ENCODE results near the gene AGO3.

Gene AGO3

GRCh38 chr1:36070349-36070748 is 139.4 kb downstream of the AGO3 start:
- H3K4me3 ChIP-seq (ENCODE audit: low read depth, low read length) = no peak overlapping the region
- no peak for DNase-seq
- H3K36me3 ChIP-seq = no peaks in the 10 kb centered on the region
- TF ChIP-seq, protein P1, sequence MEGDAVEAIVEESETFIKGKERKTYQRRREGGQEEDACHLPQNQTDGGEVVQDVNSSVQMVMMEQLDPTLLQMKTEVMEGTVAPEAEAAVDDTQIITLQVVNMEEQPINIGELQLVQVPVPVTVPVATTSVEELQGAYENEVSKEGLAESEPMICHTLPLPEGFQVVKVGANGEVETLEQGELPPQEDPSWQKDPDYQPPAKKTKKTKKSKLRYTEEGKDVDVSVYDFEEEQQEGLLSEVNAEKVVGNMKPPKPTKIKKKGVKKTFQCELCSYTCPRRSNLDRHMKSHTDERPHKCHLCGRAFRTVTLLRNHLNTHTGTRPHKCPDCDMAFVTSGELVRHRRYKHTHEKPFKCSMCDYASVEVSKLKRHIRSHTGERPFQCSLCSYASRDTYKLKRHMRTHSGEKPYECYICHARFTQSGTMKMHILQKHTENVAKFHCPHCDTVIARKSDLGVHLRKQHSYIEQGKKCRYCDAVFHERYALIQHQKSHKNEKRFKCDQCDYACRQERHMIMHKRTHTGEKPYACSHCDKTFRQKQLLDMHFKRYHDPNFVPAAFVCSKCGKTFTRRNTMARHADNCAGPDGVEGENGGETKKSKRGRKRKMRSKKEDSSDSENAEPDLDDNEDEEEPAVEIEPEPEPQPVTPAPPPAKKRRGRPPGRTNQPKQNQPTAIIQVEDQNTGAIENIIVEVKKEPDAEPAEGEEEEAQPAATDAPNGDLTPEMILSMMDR (IDR thresholded peaks at IDR 0.05; ENCODE audit: low read depth, low read length) = no peak
- no peaks in the 10 kb centered on the region for H3K27me3 ChIP-seq
- H3K9me3 ChIP-seq = no peaks in the 10 kb centered on the region
- no peaks in the 10 kb centered on the region for H3K4me1 ChIP-seq

GRCh38 chr1:36076979-36077573 is 146.2 kb downstream of the AGO3 start:
- TF ChIP-seq, protein P1 (IDR thresholded peaks at IDR 0.05; ENCODE audit: low read depth, low read length) = no peak
- no peaks in the 10 kb centered on the region for H3K27me3 ChIP-seq
- H3K4me3 ChIP-seq (ENCODE audit: low read depth, low read length) = no peak overlapping the region
- no peaks in the 10 kb centered on the region for H3K4me1 ChIP-seq
- no peaks in the 10 kb centered on the region for H3K36me3 ChIP-seq
- no peak for DNase-seq
- H3K9me3 ChIP-seq = no peaks in the 10 kb centered on the region

GRCh38 chr1:36080236-36080635 is 149.3 kb downstream of the AGO3 start:
- Histone ChIP-seq H3K36me3 (no peaks in the 10 kb centered on the region), H3K4me3 (ENCODE audit: low read depth, low read length) (no peak overlapping the region), H3K4me1 (no peaks in the 10 kb centered on the region), H3K9me3 (no peaks in the 10 kb centered on the region), H3K27me3 (no peaks in the 10 kb centered on the region)
- TF ChIP-seq, protein P1 (IDR thresholded peaks at IDR 0.05; ENCODE audit: low read depth, low read length) = no peak
- no peak for DNase-seq

DNA sequence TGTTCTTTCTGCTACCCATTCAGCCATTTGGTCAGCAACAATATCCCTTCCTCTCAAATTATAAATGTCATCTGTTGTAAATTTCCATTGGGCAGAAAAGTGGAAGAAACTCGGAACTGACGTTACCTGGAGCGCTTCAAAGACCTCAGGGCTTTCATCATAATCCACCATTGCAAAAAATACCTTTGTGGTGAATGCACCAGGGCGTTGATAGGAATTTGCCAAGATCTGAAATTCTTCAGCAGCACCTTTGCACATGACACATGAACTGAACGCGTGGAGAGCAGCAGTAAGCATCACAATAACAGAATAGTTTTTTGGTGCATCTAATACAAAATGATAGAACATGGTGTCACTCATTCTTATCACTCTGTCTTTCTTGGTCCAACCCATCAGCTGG is 149.9 kb downstream of the AGO3 start:
- Histone ChIP-seq H3K27me3 (no peaks in the 10 kb centered on the region), H3K4me1 (no peaks in the 10 kb centered on the region), H3K36me3 (no peaks in the 10 kb centered on the region), H3K4me3 (ENCODE audit: low read depth, low read length) (no peak overlapping the region), H3K9me3 (no peaks in the 10 kb centered on the region)
- no peak for DNase-seq
- TF ChIP-seq, protein P1 (IDR thresholded peaks at IDR 0.05; ENCODE audit: low read depth, low read length) = no peak

- DNase-seq = no peak
- Histone ChIP-seq H3K9me3 (no peaks in the 10 kb centered on the region), H3K36me3 (no peaks in the 10 kb centered on the region), H3K4me3 (ENCODE audit: low read depth, low read length) (no peak overlapping the region), H3K27me3 (no peaks in the 10 kb centered on the region), H3K4me1 (no peaks in the 10 kb centered on the region)
- TF ChIP-seq, protein P1 (IDR thresholded peaks at IDR 0.05; ENCODE audit: low read depth, low read length) = no peak
These were observed 151.1 kb downstream of the AGO3 start for GRCh38 chr1:36081926-36082485.

DNA sequence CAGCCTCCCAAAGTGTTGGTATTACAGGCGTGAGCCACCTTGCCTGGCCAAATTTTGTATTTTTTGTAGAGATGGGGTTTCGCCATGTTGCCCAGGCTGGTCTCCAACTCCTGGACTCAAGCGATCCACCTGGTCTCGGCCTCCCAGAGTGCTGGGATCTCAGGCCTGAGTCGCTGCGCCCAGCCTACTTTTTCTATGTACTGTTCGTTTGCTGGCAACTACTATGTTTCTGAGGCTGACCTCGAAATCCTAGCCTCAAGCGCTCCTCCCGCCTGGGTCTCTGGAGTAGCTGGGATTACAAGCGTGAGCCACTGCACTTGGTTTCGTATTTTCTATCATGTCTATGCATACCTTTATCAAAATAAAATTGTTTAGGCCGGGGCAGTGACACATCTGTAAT is 152.3 kb downstream of the AGO3 start:
- no peaks in the 10 kb centered on the region for H3K27me3 ChIP-seq

More for the DNA sequence above, 152.3 kb downstream of the AGO3 start:
- no peaks in the 10 kb centered on the region for H3K36me3 ChIP-seq
- TF ChIP-seq, protein P1 (IDR thresholded peaks at IDR 0.05; ENCODE audit: low read depth, low read length) = no peak
- no peaks in the 10 kb centered on the region for H3K4me1 ChIP-seq
- no peak for DNase-seq
- H3K9me3 ChIP-seq = no peaks in the 10 kb centered on the region
- H3K4me3 ChIP-seq (ENCODE audit: low read depth, low read length) = no peak overlapping the region; the same call in 1 of the 2 replicates
